SK-N-SH (cell line): ENCODE results near the gene UBAC2.

Experiments
- CTCF ChIP-seq: fragments of 200-600 bp; sonication (generic); IDR thresholded peaks from 2 replicates; pipeline ENCODE4 v1.6.1; 2017; ENCODE audit warnings: antibody characterized with exemption, mild to moderate bottlenecking, moderate library complexity
- FOXJ3 ChIP-seq: sonication (generic); formaldehyde crosslinking; IDR thresholded peaks from 2 replicates; pipeline ENCODE4 v1.5.1; 2020; ENCODE audit warnings: mild to moderate bottlenecking, missing genetic modification reagents
- GABPA ChIP-seq: IDR thresholded peaks from 2 replicates; pipeline ENCODE4 v1.4.0; 2012; ENCODE audit warnings: low read depth, mild to moderate bottlenecking
- MAX ChIP-seq: IDR thresholded peaks from 2 replicates; pipeline ENCODE4 v1.4.0; 2012; ENCODE audit warnings: low read depth
- NFIC ChIP-seq: IDR thresholded peaks from 2 replicates; pipeline ENCODE4 v1.4.0; 2012; ENCODE audit warnings: borderline replicate concordance
- RCOR1 ChIP-seq: fragments of 150-350 bp; IDR thresholded peaks from 2 replicates; pipeline ENCODE4 v1.6.1; 2017; ENCODE audit warnings: antibody characterized with exemption, low read length
- REST ChIP-seq: IDR thresholded peaks from 2 replicates; pipeline ENCODE4 v1.6.1; 2012; ENCODE audit warnings: mild to moderate bottlenecking, low read depth, low read length, moderate library complexity
- RFX5 ChIP-seq: IDR thresholded peaks from 2 replicates; pipeline ENCODE4 v1.6.1; 2012; ENCODE audit warnings: mild to moderate bottlenecking, improper control_type of control experiment, low read length
- SIN3A ChIP-seq: IDR thresholded peaks from 2 replicates; pipeline ENCODE4 v1.6.1; 2012; ENCODE audit warnings: low read depth, mild to moderate bottlenecking, low read length, moderate library complexity, borderline replicate concordance
- TAF1 ChIP-seq: IDR thresholded peaks from 2 replicates; pipeline ENCODE4 v1.6.1; 2012; ENCODE audit warnings: low read depth, mild to moderate bottlenecking, low read length, moderate library complexity, borderline replicate concordance
- YY1 ChIP-seq: IDR thresholded peaks from 2 replicates; pipeline ENCODE4 v1.4.0; 2012; ENCODE audit warnings: low read depth, mild to moderate bottlenecking

GRCh38 chr13:99159331-99160061 is 41.2 kb upstream of the UBAC2 start:
- no peak for TF ChIP-seq RCOR1
- no peak for TF ChIP-seq TAF1
- TF ChIP-seq CTCF = no peak
- no peak for TF ChIP-seq YY1
- TF ChIP-seq REST = no peak
- no peak for TF ChIP-seq GABPA
- no peak for TF ChIP-seq SIN3A
- TF ChIP-seq NFIC = no peak
- no peak for TF ChIP-seq FOXJ3 (CRISPR knock-in tag)
- no peak for TF ChIP-seq MAX
- TF ChIP-seq RFX5 = no peak
